Hepatocyte (in vitro differentiated cells): ENCODE data around the gene CMIP. TPM values are rescaled to one million over a fixed set of nuclear protein-coding genes. Genes with fewer than 3 reads are reported as not detected.
A peak's percentile ranks its signal among the peaks of the same experiment; 100 is the strongest.

ENCODE experiments used
- DNase-seq: peaks from one replicate; pipeline ENCODE4 v3.0.0-alpha.2; 2016; ENCODE audit warnings: low spot score
- H2AFZ ChIP-seq: fragments of 200-600 bp; sonication (generic); 2 replicates; pipeline ENCODE4 v1.6.0; 2016; ENCODE audit warnings: antibody characterized with exemption, mild to moderate bottlenecking
- H3K27ac ChIP-seq: fragments of 200-600 bp; sonication (generic); 2 replicates; pipeline ENCODE4 v1.5.1; 2016; ENCODE audit warnings: mild to moderate bottlenecking
- H3K27me3 ChIP-seq: fragments of 200-600 bp; sonication (generic); 2 replicates; pipeline ENCODE4 v1.6.1; 2016
- H3K36me3 ChIP-seq: fragments of 200-600 bp; sonication (generic); replicated peaks from 2 replicates; pipeline ENCODE4 v1.5.1; 2016; ENCODE audit warnings: low read depth; ENCODE audit not compliant: insufficient read depth
- H3K4me1 ChIP-seq: fragments of 200-600 bp; sonication (generic); 2 replicates; pipeline ENCODE4 v1.5.1; 2016; ENCODE audit warnings: mild to moderate bottlenecking, moderate library complexity; ENCODE audit not compliant: insufficient read depth
- H3K4me2 ChIP-seq: fragments of 200-600 bp; sonication (generic); 2 replicates; pipeline ENCODE4 v1.6.0; 2016
- H3K4me3 ChIP-seq: fragments of 200-600 bp; sonication (generic); 2 replicates; pipeline ENCODE4 v1.5.1; 2016; ENCODE audit warnings: mild to moderate bottlenecking
- H3K79me2 ChIP-seq: fragments of 200-600 bp; sonication (generic); 2 replicates; pipeline ENCODE4 v1.6.0; 2017; ENCODE audit warnings: mild to moderate bottlenecking
- H3K9me2 ChIP-seq: fragments of 200-600 bp; sonication (generic); replicated peaks from 2 replicates; pipeline ENCODE4 v1.6.0; 2017; ENCODE audit warnings: mild to moderate bottlenecking; ENCODE audit not compliant: insufficient read depth
- H3K9me3 ChIP-seq: fragments of 200-600 bp; sonication (generic); 2 replicates; pipeline ENCODE4 v1.5.1; 2016; ENCODE audit warnings: low read depth, mild to moderate bottlenecking
- H4K20me1 ChIP-seq: fragments of 200-600 bp; sonication (generic); 2 replicates; pipeline ENCODE4 v1.6.0; 2016; ENCODE audit warnings: mild to moderate bottlenecking; ENCODE audit not compliant: insufficient read depth, poor library complexity, severe bottlenecking
- CTCF ChIP-seq: fragments of 200-600 bp; sonication (generic); IDR thresholded peaks from 2 replicates; pipeline ENCODE4 v1.5.1; 2016; ENCODE audit warnings: antibody characterized with exemption, mild to moderate bottlenecking; ENCODE audit not compliant: poor library complexity
- EZH2 ChIP-seq: fragments of 200-600 bp; sonication (generic); IDR thresholded peaks from 2 replicates; pipeline ENCODE4 v1.6.1; 2016; ENCODE audit warnings: antibody characterized with exemption, mild to moderate bottlenecking, borderline replicate concordance
- EZH2phosphoT487 ChIP-seq: fragments of 200-600 bp; sonication (generic); IDR thresholded peaks from one replicate; pipeline ENCODE4 v1.6.1; 2018; ENCODE audit warnings: antibody characterized with exemption, mild to moderate bottlenecking, low read depth, moderate library complexity; ENCODE audit not compliant: unreplicated experiment, severe bottlenecking
- WGBS: methylation state at CpG from one replicate; pipeline ENCODE4 v1.1.6; 2016; ENCODE audit warnings: low lambda C conversion rate; ENCODE audit errors: missing lambda C conversion rate; 5-methylcytosine and 5-hydroxymethylcytosine counted together
- polyA plus RNA-seq: library from polyadenylated mRNA; unstranded; fragments of >200 nt; fragmentation: Nextera tagmentation; extraction: Ambion mirVana; gene quantifications from 2 replicates; pipeline ENCODE4 v1.2.1, GENCODE V29; 2016
- total RNA-seq: library from RNA; depleted of rRNA; stranded (reverse); fragments of >200 nt; gene quantifications from 2 replicates; pipeline ENCODE4 v1.2.3, GENCODE V29; 2014

Gene CMIP
- total and polyA plus RNA-seq, 2 experiments from 2014 or later: 5.8 to 17.8 TPM

- H3K4me2 ChIP-seq: peak overlapping the region; percentile 38
- H3K36me3 ChIP-seq: no peaks in the 10 kb centered on the region
- 60% methylated on average over 8 of the region's 8 CpGs for WGBS
- no peak overlapping the region for H3K4me3 ChIP-seq
- H4K20me1 ChIP-seq: peaks cover 3% of the 10 kb centered on the region
- H3K27ac ChIP-seq: peak overlapping the region; percentile 62
- H3K4me1 ChIP-seq: peaks cover 10% of the 10 kb centered on the region
- no peaks in the 10 kb centered on the region for H3K9me3 ChIP-seq
- DNase-seq: no peak
- no peak for TF ChIP-seq EZH2
- no peak for TF ChIP-seq CTCF
- TF ChIP-seq EZH2phosphoT487: no peak
- H2AFZ ChIP-seq: no peak overlapping the region
- H3K27me3 ChIP-seq: no peaks in the 10 kb centered on the region
- no peaks in the 10 kb centered on the region for H3K9me2 ChIP-seq
- peaks cover 23% of the 10 kb centered on the region for H3K79me2 ChIP-seq
Measured at GRCh38 chr16:81617021-81617346, 172.4 kb downstream of the CMIP start.

- H2AFZ ChIP-seq: no peak overlapping the region
- no peaks in the 10 kb centered on the region for H3K36me3 ChIP-seq
- peak overlapping the region; percentile 78 for H3K27ac ChIP-seq
- DNase-seq: no peak
- peaks cover 3% of the 10 kb centered on the region for H4K20me1 ChIP-seq
- no peaks in the 10 kb centered on the region for H3K9me3 ChIP-seq
- H3K27me3 ChIP-seq: no peaks in the 10 kb centered on the region
- H3K4me1 ChIP-seq: peaks cover 10% of the 10 kb centered on the region
- TF ChIP-seq EZH2phosphoT487 (no peak), CTCF (no peak), EZH2 (no peak)
- WGBS: 98% methylated on average over 6 of the region's 6 CpGs
- no peak overlapping the region for H3K4me3 ChIP-seq
- H3K4me2 ChIP-seq: no peak overlapping the region
- H3K79me2 ChIP-seq: peaks cover 23% of the 10 kb centered on the region
- no peaks in the 10 kb centered on the region for H3K9me2 ChIP-seq
Measured at GRCh38 chr16:81618187-81618586, 173.6 kb downstream of the CMIP start.

GRCh38 chr16:81618661-81619060 lies 174.1 kb downstream of the CMIP start:
- peak overlapping the region; percentile 78 for H3K27ac ChIP-seq
- DNase-seq: peak; percentile 42
- peaks cover 24% of the 10 kb centered on the region for H3K79me2 ChIP-seq
- H2AFZ ChIP-seq: no peak overlapping the region
- WGBS: 63% methylated on average over 11 of the region's 11 CpGs
- no peaks in the 10 kb centered on the region for H3K36me3 ChIP-seq
- TF ChIP-seq EZH2phosphoT487 (no peak), CTCF (no peak), EZH2 (no peak)
- no peak overlapping the region for H3K4me3 ChIP-seq
- H3K9me3 ChIP-seq: no peaks in the 10 kb centered on the region
- no peaks in the 10 kb centered on the region for H3K27me3 ChIP-seq
- H3K4me2 ChIP-seq: no peak overlapping the region
- peaks cover 3% of the 10 kb centered on the region for H4K20me1 ChIP-seq
- no peaks in the 10 kb centered on the region for H3K9me2 ChIP-seq
- peaks cover 10% of the 10 kb centered on the region for H3K4me1 ChIP-seq

GRCh38 chr16:81620029-81620428 lies 175.4 kb downstream of the CMIP start:
- WGBS: 95% methylated on average over 4 of the region's 4 CpGs
- Histone ChIP-seq H3K4me3 (no peak overlapping the region), H3K36me3 (no peaks in the 10 kb centered on the region), H3K4me2 (no peak overlapping the region), H3K4me1 (peaks cover 10% of the 10 kb centered on the region), H3K27ac (no peak overlapping the region), H4K20me1 (peaks cover 3% of the 10 kb centered on the region), H3K79me2 (peaks cover 24% of the 10 kb centered on the region), H3K9me2 (no peaks in the 10 kb centered on the region), H3K27me3 (no peaks in the 10 kb centered on the region), H2AFZ (no peak overlapping the region), H3K9me3 (no peaks in the 10 kb centered on the region)
- no peak for DNase-seq
- no peak for TF ChIP-seq CTCF
- no peak for TF ChIP-seq EZH2
- no peak for TF ChIP-seq EZH2phosphoT487
